Spleen (tissue), 7 donors: ENCODE data around the gene ANO2.

ENCODE experiments used
- CTCF ChIP-seq, 11 experiments: fragments of 200-600 bp in 7 of 11; fragments of 450-650 bp in 4 of 11; sonication (generic) in 4 of 11; IDR thresholded peaks in 8 of 11; conservative IDR thresholded peaks in 3 of 11; 1 replicate in 7 of 11; 2 replicates in 4 of 11; pipeline versions ENCODE4 v1.4.0 to v1.8.0; 2016 to 2021; ENCODE audit warnings: antibody characterized with exemption in 11 of 11, inconsistent platforms in 4 of 11, mild to moderate bottlenecking in 1 of 11
- POLR2A ChIP-seq, 3 donors: fragments of 450-650 bp; IDR thresholded peaks; one replicate each; pipeline ENCODE4 v1.5.1; 2017; ENCODE audit warnings: antibody characterized with exemption in 3 of 3, mild to moderate bottlenecking in 1 of 3
- POLR2AphosphoS5 ChIP-seq, 3 donors: sonication (generic); formaldehyde crosslinking; IDR thresholded peaks; one replicate each; pipeline ENCODE4 v1.5.1; 2017; ENCODE audit warnings: antibody characterized with exemption in 3 of 3
- donor health status: DM: no; HTN: no; CAD: no; lungs with moderate emphysema.
- donor health status: DM: no; HTN: no; CAD: no.
- donor health status: DM: no; HTN: no; CAD: no.

GRCh38 chr12:5515458-5515857 lies 429.6 kb downstream of the ANO2 start:
- TF ChIP-seq POLR2AphosphoS5 (IDR thresholded peaks at IDR 0.05) (no peak), CTCF (IDR thresholded peaks at IDR 0.05 in 8 of 11, conservative IDR thresholded peaks at IDR 0.05 in 3 of 11) (no peak), POLR2A (IDR thresholded peaks at IDR 0.05) (no peak)
